Endodermal cell (in vitro differentiated cells): Measurements from ENCODE around the gene GABRR1. TPM values are rescaled to one million over a fixed set of nuclear protein-coding genes. Genes with fewer than 3 reads are reported as not detected.

Experiments used
- DNase-seq: peaks from one replicate; pipeline ENCODE4 v3.0.0-alpha.2; 2017
- H3K27ac ChIP-seq: 2 replicates; pipeline ENCODE4 v1.5.1; 2013; ENCODE audit warnings: mild to moderate bottlenecking, low read depth, low read length, moderate library complexity
- H3K27me3 ChIP-seq: 2 replicates; pipeline ENCODE4 v1.6.1; 2013; ENCODE audit warnings: mild to moderate bottlenecking, low read length, moderate library complexity; ENCODE audit not compliant: insufficient read depth, control insufficient read depth, poor library complexity, severe bottlenecking
- H3K36me3 ChIP-seq: 2 replicates; pipeline ENCODE4 v1.7.0; 2013; ENCODE audit warnings: mild to moderate bottlenecking, low read length, moderate library complexity; ENCODE audit not compliant: control insufficient read depth, insufficient read depth
- H3K4me1 ChIP-seq: one replicate; pipeline ENCODE4 v1.7.0; 2013; ENCODE audit warnings: low read length; ENCODE audit not compliant: control insufficient read depth, insufficient read depth
- H3K4me3 ChIP-seq: 2 replicates; pipeline ENCODE4 v1.5.1; 2013; ENCODE audit warnings: mild to moderate bottlenecking, low read length, moderate library complexity
- H3K9ac ChIP-seq: 2 replicates; pipeline ENCODE4 v1.6.1; 2013; ENCODE audit warnings: mild to moderate bottlenecking, low read length, moderate library complexity; ENCODE audit not compliant: poor library complexity, severe bottlenecking; ENCODE audit errors: extremely low read depth
- H3K9me3 ChIP-seq: 2 replicates; pipeline ENCODE4 v1.6.1; 2013; ENCODE audit warnings: mild to moderate bottlenecking, low read length, moderate library complexity; ENCODE audit not compliant: control insufficient read depth
- H3K27ac Mint-ChIP-seq: 2 replicates; pipeline ENCODE4 v1.8.0; 2020; ENCODE audit warnings: mixed read lengths
- H3K27me3 Mint-ChIP-seq: 2 replicates; pipeline ENCODE4 v1.8.0; 2021; ENCODE audit warnings: mild to moderate bottlenecking, mixed read lengths; ENCODE audit not compliant: insufficient read depth
- H3K36me3 Mint-ChIP-seq: 2 replicates; pipeline ENCODE4 v1.8.0; 2020; ENCODE audit warnings: low read depth, mixed read lengths
- H3K4me1 Mint-ChIP-seq: 2 replicates; pipeline ENCODE4 v1.8.0; 2020; ENCODE audit warnings: mixed read lengths
- H3K4me3 Mint-ChIP-seq: 2 replicates; pipeline ENCODE4 v1.8.0; 2020; ENCODE audit warnings: mild to moderate bottlenecking, moderate library complexity, mixed read lengths
- H3K9me3 Mint-ChIP-seq: 2 replicates; pipeline ENCODE4 v1.8.0; 2020; ENCODE audit warnings: mild to moderate bottlenecking, mixed read lengths
- WGBS, 2 experiments: methylation state at CpG; one replicate each; pipeline versions ENCODE4 v1.1.5 to v1.1.7; 2013; ENCODE audit warnings: missing lambda C conversion rate in 2 of 2, mixed read lengths in 1 of 2; ENCODE audit not compliant: insufficient coverage in 1 of 2, insufficient read length in 1 of 2; 5-methylcytosine and 5-hydroxymethylcytosine counted together
- long read RNA-seq, 4 experiments: library from polyadenylated mRNA in 2 of 4; library from RNA in 1 of 4; library from capped mRNA in 1 of 4; stranded (forward) in 3 of 4; unstranded in 1 of 4; transcript quantifications; one replicate each; pipeline ENCODE4 v2.0.0, GENCODE V29; 2020 to 2021; ENCODE audit warnings: inconsistent platforms in 1 of 4
- polyA plus RNA-seq, 2 experiments: library from polyadenylated mRNA; stranded (reverse); fragments of 50-300 nt; gene quantifications; one replicate each; pipeline ENCODE4 v1.2.3, GENCODE V29; 2013
- total RNA-seq, 2 donors: library from RNA; stranded (reverse); fragmentation: NEBNext Ultra II Directional in 1 of 2; extraction: Animal tissue kit (Norgen Biotek cat#: 25700) in 1 of 2; gene quantifications; 2 replicates in 1 of 2; 3 replicates in 1 of 2; pipeline ENCODE4 v1.2.1, GENCODE V29; 2021
- TF ChIP-seq, protein P1 (sequence below): fragments of 200-600 bp; sonication (generic); conservative IDR thresholded peaks from 2 replicates; pipeline ENCODE4 v1.5.0; 2021; ENCODE audit warnings: antibody characterized with exemption, mild to moderate bottlenecking

The GABRR1 gene
- under 1 TPM in 1 of 2 donors, not detected in 1; 0.46 TPM for total RNA-seq
- 0.11 TPM for polyA plus RNA-seq (2013, experiment 1 of 2)
- not detected for polyA plus RNA-seq (2013, experiment 2 of 2)
- long read RNA-seq, experiment 1, partial matches to known transcripts: 0 of 1 reads
- long read RNA-seq, experiment 1, other reads (novel, unspliced or antisense): 1 of 1 reads
- long read RNA-seq, experiment 2, partial matches to known transcripts: 0 of 1 reads
- long read RNA-seq, experiment 2, other reads (novel, unspliced or antisense): 1 of 1 reads
- long read RNA-seq, experiment 3, partial matches to known transcripts: 0 of 1 reads
- long read RNA-seq, experiment 3, other reads (novel, unspliced or antisense): 1 of 1 reads
- long read RNA-seq, experiment 4: 0 reads

DNA sequence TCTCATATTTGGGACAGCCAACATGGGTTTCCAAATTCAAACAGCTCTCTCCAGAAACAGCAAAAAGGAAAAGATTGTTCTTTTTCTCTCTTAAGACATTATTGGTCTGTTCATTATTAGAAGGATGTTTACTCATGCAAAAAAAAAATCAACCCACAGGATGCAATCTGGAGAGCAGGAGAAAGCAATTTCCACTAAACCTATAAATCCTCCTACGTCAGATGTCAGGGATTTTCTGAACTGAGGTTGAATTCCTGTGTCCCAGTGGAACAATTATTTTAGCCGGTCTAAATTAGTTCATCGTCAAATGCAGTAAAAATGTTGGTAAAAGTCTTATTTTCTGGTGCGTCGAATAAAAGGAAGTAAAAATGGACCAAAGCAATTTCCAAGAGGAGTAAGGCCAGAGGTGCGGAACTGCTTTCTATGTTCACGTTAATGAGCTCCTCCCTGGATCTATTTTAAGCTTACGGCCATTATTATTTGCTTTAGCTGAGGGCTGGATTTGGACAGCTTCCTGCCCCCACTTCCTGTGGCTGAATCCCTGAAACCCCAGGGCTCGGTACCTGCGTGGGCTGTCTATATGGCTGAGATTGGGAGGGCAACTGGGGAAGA lies at the start of gene GABRR1:
Gene GABRR1 (minus strand): TSS at position 60 of the 612 bp plus-strand sequence. CDS start 36 bp downstream, at position 24.
- no peaks in the 10 kb centered on the region for H3K36me3 ChIP-seq
- no peak within 1 kb of the TSS for H3K4me3 ChIP-seq
- DNase-seq: no peak
- H3K27me3 ChIP-seq: no peaks in the 10 kb centered on the region
- TF ChIP-seq, protein P1, sequence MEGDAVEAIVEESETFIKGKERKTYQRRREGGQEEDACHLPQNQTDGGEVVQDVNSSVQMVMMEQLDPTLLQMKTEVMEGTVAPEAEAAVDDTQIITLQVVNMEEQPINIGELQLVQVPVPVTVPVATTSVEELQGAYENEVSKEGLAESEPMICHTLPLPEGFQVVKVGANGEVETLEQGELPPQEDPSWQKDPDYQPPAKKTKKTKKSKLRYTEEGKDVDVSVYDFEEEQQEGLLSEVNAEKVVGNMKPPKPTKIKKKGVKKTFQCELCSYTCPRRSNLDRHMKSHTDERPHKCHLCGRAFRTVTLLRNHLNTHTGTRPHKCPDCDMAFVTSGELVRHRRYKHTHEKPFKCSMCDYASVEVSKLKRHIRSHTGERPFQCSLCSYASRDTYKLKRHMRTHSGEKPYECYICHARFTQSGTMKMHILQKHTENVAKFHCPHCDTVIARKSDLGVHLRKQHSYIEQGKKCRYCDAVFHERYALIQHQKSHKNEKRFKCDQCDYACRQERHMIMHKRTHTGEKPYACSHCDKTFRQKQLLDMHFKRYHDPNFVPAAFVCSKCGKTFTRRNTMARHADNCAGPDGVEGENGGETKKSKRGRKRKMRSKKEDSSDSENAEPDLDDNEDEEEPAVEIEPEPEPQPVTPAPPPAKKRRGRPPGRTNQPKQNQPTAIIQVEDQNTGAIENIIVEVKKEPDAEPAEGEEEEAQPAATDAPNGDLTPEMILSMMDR: no peak
- Mint-ChIP-seq H3K27ac (peak within 1 kb of the TSS; percentile 5), H3K4me1 (peaks cover 4% of the 10 kb centered on the region), H3K9me3 (no peaks in the 10 kb centered on the region), H3K36me3 (no peaks in the 10 kb centered on the region), H3K4me3 (no peak within 1 kb of the TSS), H3K27me3 (peaks cover 2% of the 10 kb centered on the region)
- no peak within 1 kb of the TSS for H3K27ac ChIP-seq
- H3K4me1 ChIP-seq: no peaks in the 10 kb centered on the region
- H3K9me3 ChIP-seq: no peaks in the 10 kb centered on the region
- no peak within 1 kb of the TSS for H3K9ac ChIP-seq
- 92 to 97% methylated on average over 9 to 10 of the region's 10 CpGs for WGBS, 2 experiments

DNA sequence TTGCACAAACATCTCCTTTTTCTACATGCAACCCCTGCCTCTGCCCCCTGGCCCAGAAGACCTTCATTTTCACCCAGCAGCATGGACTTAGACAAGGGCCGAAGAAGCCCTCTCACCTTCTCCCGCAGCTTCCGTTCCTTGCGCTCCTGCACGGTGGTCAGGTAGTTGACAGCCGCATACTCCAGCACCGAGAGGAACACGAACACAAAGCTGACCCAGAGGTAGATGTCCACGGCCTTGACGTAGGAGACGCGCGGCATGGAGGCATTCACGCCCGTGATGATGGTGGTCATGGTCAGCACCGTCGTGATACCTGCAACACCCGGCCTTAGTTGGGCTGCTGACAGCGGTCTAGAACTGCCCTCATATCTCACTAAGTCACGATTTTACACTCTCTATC lies 47.1 kb upstream of the GABRR1 start:
- no peaks in the 10 kb centered on the region for H3K9me3 Mint-ChIP-seq
- H3K36me3 Mint-ChIP-seq: no peaks in the 10 kb centered on the region
- H3K27ac ChIP-seq: no peak overlapping the region
- 95% methylated on average over 18 to 20 of the region's 20 CpGs for WGBS, 2 experiments
- H3K27ac Mint-ChIP-seq: no peak overlapping the region
- TF ChIP-seq, protein P1: no peak
- H3K36me3 ChIP-seq: no peaks in the 10 kb centered on the region
- H3K27me3 ChIP-seq: no peaks in the 10 kb centered on the region
- H3K4me1 Mint-ChIP-seq: no peaks in the 10 kb centered on the region
- no peak for DNase-seq
- no peak overlapping the region for H3K4me3 Mint-ChIP-seq
- H3K9ac ChIP-seq: no peak overlapping the region
- H3K27me3 Mint-ChIP-seq: peaks cover 2% of the 10 kb centered on the region
- no peak overlapping the region for H3K4me3 ChIP-seq
- no peaks in the 10 kb centered on the region for H3K9me3 ChIP-seq
- H3K4me1 ChIP-seq: no peaks in the 10 kb centered on the region

DNA sequence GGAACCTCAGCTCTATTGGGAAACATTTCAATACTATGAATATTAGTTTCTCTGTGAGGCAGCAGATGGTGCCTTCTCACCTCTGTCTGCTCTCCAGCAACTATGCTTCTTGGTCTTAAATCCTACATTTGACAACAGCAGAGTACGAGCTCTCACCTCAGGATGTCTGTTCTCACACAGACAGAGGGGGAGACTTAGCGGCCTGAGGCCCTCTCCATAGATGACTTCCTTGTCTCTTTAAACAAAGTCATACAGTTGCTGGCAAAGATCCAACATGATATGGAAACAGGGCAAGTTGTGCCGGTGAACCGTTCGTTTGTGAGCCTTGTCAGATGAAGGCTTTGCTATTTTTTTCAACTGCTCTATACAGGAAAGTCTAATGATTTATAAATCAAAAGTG lies 43.7 kb upstream of the GABRR1 start:
- Mint-ChIP-seq H3K9me3 (no peaks in the 10 kb centered on the region), H3K4me3 (no peak overlapping the region), H3K4me1 (no peaks in the 10 kb centered on the region), H3K27ac (no peak overlapping the region), H3K27me3 (no peaks in the 10 kb centered on the region), H3K36me3 (no peaks in the 10 kb centered on the region)
- no peak for DNase-seq
- Histone ChIP-seq H3K27ac (no peak overlapping the region), H3K36me3 (no peaks in the 10 kb centered on the region), H3K9me3 (no peaks in the 10 kb centered on the region), H3K4me1 (no peaks in the 10 kb centered on the region), H3K4me3 (no peak overlapping the region), H3K27me3 (no peaks in the 10 kb centered on the region), H3K9ac (no peak overlapping the region)
- TF ChIP-seq, protein P1: no peak
- WGBS, 2 experiments: 91 to 100% methylated on average over 2 to 5 of the region's 5 CpGs
